HL-60 (cell line): ENCODE data around the gene CFLAR.

ENCODE experiments used
- POLR2AphosphoS5 ChIP-seq: IDR thresholded peaks from 2 replicates; pipeline ENCODE4 v1.6.1; 2012; ENCODE audit warnings: low read depth
- TF ChIP-seq, protein P1 (sequence below): IDR thresholded peaks from one replicate; pipeline ENCODE4 v1.5.1; 2011; ENCODE audit warnings: low read length, control low read depth, inconsistent platforms; ENCODE audit not compliant: insufficient read depth

GRCh38 chr2:201218780-201219179, 102.8 kb downstream of the CFLAR start:
- no peak for TF ChIP-seq POLR2AphosphoS5
- TF ChIP-seq, protein P1, sequence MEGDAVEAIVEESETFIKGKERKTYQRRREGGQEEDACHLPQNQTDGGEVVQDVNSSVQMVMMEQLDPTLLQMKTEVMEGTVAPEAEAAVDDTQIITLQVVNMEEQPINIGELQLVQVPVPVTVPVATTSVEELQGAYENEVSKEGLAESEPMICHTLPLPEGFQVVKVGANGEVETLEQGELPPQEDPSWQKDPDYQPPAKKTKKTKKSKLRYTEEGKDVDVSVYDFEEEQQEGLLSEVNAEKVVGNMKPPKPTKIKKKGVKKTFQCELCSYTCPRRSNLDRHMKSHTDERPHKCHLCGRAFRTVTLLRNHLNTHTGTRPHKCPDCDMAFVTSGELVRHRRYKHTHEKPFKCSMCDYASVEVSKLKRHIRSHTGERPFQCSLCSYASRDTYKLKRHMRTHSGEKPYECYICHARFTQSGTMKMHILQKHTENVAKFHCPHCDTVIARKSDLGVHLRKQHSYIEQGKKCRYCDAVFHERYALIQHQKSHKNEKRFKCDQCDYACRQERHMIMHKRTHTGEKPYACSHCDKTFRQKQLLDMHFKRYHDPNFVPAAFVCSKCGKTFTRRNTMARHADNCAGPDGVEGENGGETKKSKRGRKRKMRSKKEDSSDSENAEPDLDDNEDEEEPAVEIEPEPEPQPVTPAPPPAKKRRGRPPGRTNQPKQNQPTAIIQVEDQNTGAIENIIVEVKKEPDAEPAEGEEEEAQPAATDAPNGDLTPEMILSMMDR: no peak
